HEK293 (cell line): ENCODE measurements around the gene ASPSCR1.

Experiments used
- CTCF ChIA-PET: fragments of 350-600 bp; formaldehyde crosslinking; extraction: SDS; loops from one replicate; lab custom pipeline; 2021; ENCODE audit warnings: antibody characterized with exemption; lab: Yijun Ruan, JAX
- POLR2A ChIA-PET: fragments of 300-600 bp; formaldehyde crosslinking; extraction: SDS; loops from one replicate; lab custom pipeline; 2020; ENCODE audit warnings: antibody characterized with exemption, inconsistent platforms; lab: Yijun Ruan, JAX
- H3K27ac ChIP-seq: fragments of 200-500 bp; sonication (Bioruptor generic); 2 replicates; pipeline ENCODE4 v1.5.1; 2014; ENCODE audit warnings: low read depth, low read length, control low read depth, inconsistent platforms; ENCODE audit errors: extremely low read depth
- H3K36me3 ChIP-seq, 2 experiments: fragments of 200-500 bp in 1 of 2; sonication (Bioruptor generic) in 1 of 2; 1 replicate in 1 of 2; 2 replicates in 1 of 2; pipeline ENCODE4 v1.5.1; 2014 to 2017; ENCODE audit warnings: inconsistent platforms in 2 of 2, low read length in 2 of 2; ENCODE audit not compliant: control insufficient read depth in 2 of 2, insufficient read depth in 1 of 2
- H3K4me1 ChIP-seq: fragments of 200-500 bp; sonication (Bioruptor generic); 2 replicates; pipeline ENCODE4 v1.5.1; 2014; ENCODE audit warnings: mild to moderate bottlenecking, low read length, inconsistent platforms; ENCODE audit not compliant: control insufficient read depth, insufficient read depth
- H3K4me3 ChIP-seq: 2 replicates; pipeline ENCODE4 v1.5.1; 2011; ENCODE audit warnings: low read depth, mild to moderate bottlenecking, control low read depth, low read length, moderate library complexity
- H3K9me3 ChIP-seq: fragments of 200-500 bp; sonication (Bioruptor generic); 2 replicates; pipeline ENCODE4 v1.5.1; 2014; ENCODE audit warnings: low read depth, low read length, inconsistent platforms; ENCODE audit not compliant: control insufficient read depth, insufficient read depth
- GFI1B ChIP-seq: fragments of 450-650 bp; formaldehyde crosslinking; IDR thresholded peaks from 2 replicates; pipeline ENCODE4 v1.5.1; 2016; ENCODE audit warnings: missing biosample characterization, missing genetic modification characterization
- OVOL3 ChIP-seq: fragments of 450-650 bp; formaldehyde crosslinking; IDR thresholded peaks from 2 replicates; pipeline ENCODE4 v1.5.1; 2016; ENCODE audit warnings: missing biosample characterization, missing genetic modification characterization
- ZNF155 ChIP-seq: fragments of 450-650 bp; formaldehyde crosslinking; IDR thresholded peaks from 2 replicates; pipeline ENCODE4 v1.5.1; 2016; ENCODE audit warnings: missing biosample characterization, missing genetic modification characterization
- ZNF211 ChIP-seq: fragments of 450-650 bp; formaldehyde crosslinking; IDR thresholded peaks from 2 replicates; pipeline ENCODE4 v1.5.1; 2016; ENCODE audit warnings: low read depth, missing biosample characterization, missing genetic modification characterization
- ZNF302 ChIP-seq: fragments of 450-650 bp; formaldehyde crosslinking; IDR thresholded peaks from 2 replicates; pipeline ENCODE4 v1.5.1; 2016; ENCODE audit warnings: missing biosample characterization, missing genetic modification characterization, low read depth
- ZNF335 ChIP-seq: fragments of 450-650 bp; formaldehyde crosslinking; conservative IDR thresholded peaks from 2 replicates; pipeline ENCODE4 v1.5.1; 2016; ENCODE audit warnings: missing biosample characterization, missing genetic modification characterization
- ZNF561 ChIP-seq: fragments of 450-650 bp; IDR thresholded peaks from 2 replicates; pipeline ENCODE4 v1.5.1; 2018; ENCODE audit warnings: missing biosample characterization, missing genetic modification characterization, borderline replicate concordance
- ZNF600 ChIP-seq: fragments of 450-650 bp; formaldehyde crosslinking; IDR thresholded peaks from 2 replicates; pipeline ENCODE4 v1.5.1; 2016; ENCODE audit warnings: missing biosample characterization, missing genetic modification characterization
- ZNF654 ChIP-seq: fragments of 450-650 bp; formaldehyde crosslinking; IDR thresholded peaks from 2 replicates; pipeline ENCODE4 v1.5.1; 2016; ENCODE audit warnings: low read depth, missing biosample characterization, missing genetic modification characterization
- ZNF785 ChIP-seq: fragments of 450-650 bp; formaldehyde crosslinking; IDR thresholded peaks from 2 replicates; pipeline ENCODE4 v1.5.1; 2016; ENCODE audit warnings: missing biosample characterization, missing genetic modification characterization
- TF ChIP-seq, protein P1 (sequence below): fragments of 450-650 bp; formaldehyde crosslinking; IDR thresholded peaks from 2 replicates; pipeline ENCODE4 v1.5.1; 2016; ENCODE audit warnings: missing biosample characterization, missing genetic modification characterization, borderline replicate concordance
- TF ChIP-seq, protein P2 (sequence below): fragments of 450-650 bp; formaldehyde crosslinking; IDR thresholded peaks from 2 replicates; pipeline ENCODE4 v1.5.1; 2016; ENCODE audit warnings: missing biosample characterization, missing genetic modification characterization, borderline replicate concordance
- TF ChIP-seq, protein P3 (sequence below): fragments of 450-650 bp; formaldehyde crosslinking; IDR thresholded peaks from 2 replicates; pipeline ENCODE4 v1.5.1; 2016; ENCODE audit warnings: missing biosample characterization, missing genetic modification characterization

The ASPSCR1 gene

DNA sequence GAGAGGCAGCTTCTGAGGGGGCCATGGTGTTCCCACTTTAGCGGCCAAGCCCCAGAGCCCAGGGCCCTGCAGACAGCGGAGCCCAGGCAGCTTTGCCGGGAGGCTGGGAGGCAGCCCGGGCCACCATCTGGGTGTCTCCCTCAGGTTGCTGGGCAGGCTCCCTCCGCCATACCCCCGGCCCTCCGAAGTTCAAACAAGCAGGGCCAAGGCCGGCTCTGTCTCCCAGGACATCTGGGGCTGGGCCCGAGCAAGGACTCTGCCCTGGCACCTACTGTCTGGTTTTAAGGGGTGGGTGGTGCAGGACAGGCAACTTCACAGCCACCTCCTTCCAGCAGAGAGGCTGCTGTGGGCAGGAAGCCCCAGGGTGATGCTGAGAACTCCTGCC is 85.5 kb downstream of the ASPSCR1 start:
- no peak overlapping the region for H3K4me3 ChIP-seq
- TF ChIP-seq, protein P1, sequence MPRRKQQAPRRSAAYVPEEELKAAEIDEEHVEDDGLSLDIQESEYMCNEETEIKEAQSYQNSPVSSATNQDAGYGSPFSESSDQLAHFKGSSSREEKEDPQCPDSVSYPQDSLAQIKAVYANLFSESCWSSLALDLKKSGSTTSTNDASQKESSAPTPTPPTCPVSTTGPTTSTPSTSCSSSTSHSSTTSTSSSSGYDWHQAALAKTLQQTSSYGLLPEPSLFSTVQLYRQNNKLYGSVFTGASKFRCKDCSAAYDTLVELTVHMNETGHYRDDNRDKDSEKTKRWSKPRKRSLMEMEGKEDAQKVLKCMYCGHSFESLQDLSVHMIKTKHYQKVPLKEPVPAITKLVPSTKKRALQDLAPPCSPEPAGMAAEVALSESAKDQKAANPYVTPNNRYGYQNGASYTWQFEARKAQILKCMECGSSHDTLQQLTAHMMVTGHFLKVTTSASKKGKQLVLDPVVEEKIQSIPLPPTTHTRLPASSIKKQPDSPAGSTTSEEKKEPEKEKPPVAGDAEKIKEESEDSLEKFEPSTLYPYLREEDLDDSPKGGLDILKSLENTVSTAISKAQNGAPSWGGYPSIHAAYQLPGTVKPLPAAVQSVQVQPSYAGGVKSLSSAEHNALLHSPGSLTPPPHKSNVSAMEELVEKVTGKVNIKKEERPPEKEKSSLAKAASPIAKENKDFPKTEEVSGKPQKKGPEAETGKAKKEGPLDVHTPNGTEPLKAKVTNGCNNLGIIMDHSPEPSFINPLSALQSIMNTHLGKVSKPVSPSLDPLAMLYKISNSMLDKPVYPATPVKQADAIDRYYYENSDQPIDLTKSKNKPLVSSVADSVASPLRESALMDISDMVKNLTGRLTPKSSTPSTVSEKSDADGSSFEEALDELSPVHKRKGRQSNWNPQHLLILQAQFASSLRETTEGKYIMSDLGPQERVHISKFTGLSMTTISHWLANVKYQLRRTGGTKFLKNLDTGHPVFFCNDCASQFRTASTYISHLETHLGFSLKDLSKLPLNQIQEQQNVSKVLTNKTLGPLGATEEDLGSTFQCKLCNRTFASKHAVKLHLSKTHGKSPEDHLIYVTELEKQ, result no peak
- TF ChIP-seq ZNF335 (peak; percentile 56), ZNF155 (tag by site-specific recombination) (no peak), OVOL3 (tag by site-specific recombination) (no peak)
- TF ChIP-seq, protein P2, sequence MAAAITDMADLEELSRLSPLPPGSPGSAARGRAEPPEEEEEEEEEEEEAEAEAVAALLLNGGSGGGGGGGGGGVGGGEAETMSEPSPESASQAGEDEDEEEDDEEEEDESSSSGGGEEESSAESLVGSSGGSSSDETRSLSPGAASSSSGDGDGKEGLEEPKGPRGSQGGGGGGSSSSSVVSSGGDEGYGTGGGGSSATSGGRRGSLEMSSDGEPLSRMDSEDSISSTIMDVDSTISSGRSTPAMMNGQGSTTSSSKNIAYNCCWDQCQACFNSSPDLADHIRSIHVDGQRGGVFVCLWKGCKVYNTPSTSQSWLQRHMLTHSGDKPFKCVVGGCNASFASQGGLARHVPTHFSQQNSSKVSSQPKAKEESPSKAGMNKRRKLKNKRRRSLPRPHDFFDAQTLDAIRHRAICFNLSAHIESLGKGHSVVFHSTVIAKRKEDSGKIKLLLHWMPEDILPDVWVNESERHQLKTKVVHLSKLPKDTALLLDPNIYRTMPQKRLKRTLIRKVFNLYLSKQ (tag by site-specific recombination), result no peak
- ChIA-PET POLR2A (interaction anchor here (1.2 to 14.2 kb wide), 3 partner anchors 25 to 33 kb away, joined by 3 to 96 read pairs (median 4); partner anchors contain the start of gene DCXR), CTCF (interaction anchor here (0.8 kb wide), 1 partner anchor 32 kb away, joined by 3 read pairs; no protein-coding TSS in a partner anchor)
- no peaks in the 10 kb centered on the region for H3K9me3 ChIP-seq
- peaks cover 7% of the 10 kb centered on the region; the same call in 1 of the 2 replicates for H3K4me1 ChIP-seq
- H3K27ac ChIP-seq, result no peak overlapping the region
- H3K36me3 ChIP-seq, result peaks cover 3 to 67% of the 10 kb centered on the region in 2 experiments; a peak in 1 of 3 replicates

DNA sequence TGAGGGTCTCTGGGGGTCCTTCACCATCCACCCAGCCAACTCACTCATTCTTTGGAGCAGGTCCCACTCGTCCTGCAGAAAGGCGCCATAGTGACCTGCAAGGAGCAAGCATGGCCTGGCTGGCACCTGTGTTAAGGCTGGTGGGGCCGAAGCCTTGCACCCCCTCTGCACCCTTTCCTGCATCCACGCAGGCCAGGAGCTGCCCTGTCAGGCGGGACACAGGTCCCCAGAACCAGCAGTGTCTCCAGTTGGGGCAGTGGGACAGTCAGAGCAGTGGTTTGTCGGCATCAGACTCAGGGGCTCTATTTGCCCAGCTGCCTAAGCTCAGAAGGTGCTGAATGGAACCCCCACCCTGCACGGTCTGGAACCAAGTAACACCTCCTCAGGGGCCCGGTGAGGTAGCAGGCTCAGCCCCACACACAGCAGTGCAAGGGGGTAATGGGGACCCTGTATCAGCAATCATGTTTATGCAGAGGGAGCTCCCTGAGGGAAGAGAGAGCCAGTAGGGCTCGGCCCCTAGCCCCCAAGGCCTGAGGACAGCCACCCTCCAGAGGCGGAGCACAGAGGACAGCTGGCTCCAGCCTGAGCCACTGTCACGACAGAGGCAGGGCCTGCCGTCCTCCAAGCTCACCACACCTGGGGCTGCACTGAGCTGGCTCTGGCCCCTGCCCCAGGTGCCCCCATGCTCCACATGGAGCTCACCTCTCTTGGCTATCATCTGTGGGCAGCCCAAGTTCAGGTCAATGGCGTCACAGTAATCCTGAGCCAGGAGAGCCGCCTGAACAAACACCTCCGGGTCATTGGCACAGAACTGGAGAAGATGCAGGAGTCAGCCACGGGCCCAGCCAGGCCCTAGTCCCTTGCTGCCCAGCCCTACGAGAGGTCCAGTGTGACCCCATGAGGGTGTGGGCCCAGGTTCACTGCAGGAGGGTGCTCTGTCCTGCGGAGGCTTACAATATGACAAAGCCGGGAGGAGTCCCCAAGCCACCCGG is 86.3 kb downstream of the ASPSCR1 start:
- peak overlapping the region; percentile 95; the same call in 1 of the 2 replicates for H3K27ac ChIP-seq
- TF ChIP-seq ZNF335 (0 out of 2 replicates have a peak, but pooled peaks have one; percentile 4), ZNF654 (no peak)
- ChIA-PET POLR2A (interaction anchor here (0.6 to 2.5 kb wide), 9 partner anchors 10 to 181 kb away, joined by 3 to 19 read pairs (median 4); partner anchors contain the start of genes DCXR and GPS1), CTCF (interaction anchor here (0.6 to 1.2 kb wide), 3 partner anchors 14 to 109 kb away, joined by 3 to 5 read pairs (median 3); partner anchors contain the start of gene DCXR)
- peaks cover 7% of the 10 kb centered on the region; the same call in 1 of the 2 replicates for H3K4me1 ChIP-seq
- H3K4me3 ChIP-seq, result no peak overlapping the region
- peaks cover 3 to 59% of the 10 kb centered on the region in 2 experiments; a peak in 1 of 3 replicates for H3K36me3 ChIP-seq
- H3K9me3 ChIP-seq, result no peaks in the 10 kb centered on the region

DNA sequence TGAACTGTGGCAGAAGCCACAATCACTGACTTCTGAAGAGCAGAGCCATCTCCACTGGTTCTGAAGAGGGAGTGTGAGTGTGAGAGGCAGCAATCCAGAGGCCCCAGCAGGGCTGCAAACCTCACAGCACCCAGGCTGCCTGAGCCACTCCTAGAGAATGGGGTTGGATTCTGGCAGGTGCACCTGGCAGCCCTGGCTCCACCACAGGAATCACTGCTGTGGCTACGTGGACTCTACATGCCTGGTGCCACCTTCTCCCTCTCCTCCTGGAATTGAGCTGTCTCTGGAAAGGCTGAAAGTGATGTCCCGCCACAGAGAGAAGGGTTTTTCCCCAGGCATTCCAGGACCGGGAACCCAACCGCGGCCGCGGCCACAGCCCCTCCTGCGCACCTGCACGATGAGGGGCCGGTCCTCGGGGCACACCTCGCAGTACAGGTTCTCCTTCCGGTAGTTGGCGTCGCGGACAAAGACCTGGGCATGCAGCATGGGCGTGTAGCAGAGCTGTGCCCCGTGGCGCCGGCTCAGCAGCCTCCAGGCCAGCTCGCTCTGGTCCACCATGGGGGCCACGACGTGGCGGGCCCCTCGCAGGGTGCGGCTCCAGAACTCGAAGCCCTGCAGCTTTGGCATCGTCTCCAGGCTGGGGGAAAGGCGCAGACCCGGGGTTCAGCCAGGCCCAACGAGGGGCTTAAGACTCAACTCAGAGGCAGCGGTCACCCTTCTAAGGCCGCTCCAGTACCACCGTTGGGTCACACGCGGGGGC is 87.2 kb downstream of the ASPSCR1 start:
- no peaks in the 10 kb centered on the region for H3K9me3 ChIP-seq
- H3K4me3 ChIP-seq, result peak overlapping the region; percentile 83
- peaks cover 7% of the 10 kb centered on the region; the same call in 1 of the 2 replicates for H3K4me1 ChIP-seq
- H3K36me3 ChIP-seq, result peaks cover 3 to 50% of the 10 kb centered on the region in 2 experiments; a peak in 1 of 3 replicates
- POLR2A ChIA-PET, result interaction anchor here (0.6 to 2.5 kb wide), 9 partner anchors 11 to 181 kb away, joined by 3 to 19 read pairs (median 4); partner anchors contain the start of genes DCXR and GPS1
- TF ChIP-seq, protein P3, sequence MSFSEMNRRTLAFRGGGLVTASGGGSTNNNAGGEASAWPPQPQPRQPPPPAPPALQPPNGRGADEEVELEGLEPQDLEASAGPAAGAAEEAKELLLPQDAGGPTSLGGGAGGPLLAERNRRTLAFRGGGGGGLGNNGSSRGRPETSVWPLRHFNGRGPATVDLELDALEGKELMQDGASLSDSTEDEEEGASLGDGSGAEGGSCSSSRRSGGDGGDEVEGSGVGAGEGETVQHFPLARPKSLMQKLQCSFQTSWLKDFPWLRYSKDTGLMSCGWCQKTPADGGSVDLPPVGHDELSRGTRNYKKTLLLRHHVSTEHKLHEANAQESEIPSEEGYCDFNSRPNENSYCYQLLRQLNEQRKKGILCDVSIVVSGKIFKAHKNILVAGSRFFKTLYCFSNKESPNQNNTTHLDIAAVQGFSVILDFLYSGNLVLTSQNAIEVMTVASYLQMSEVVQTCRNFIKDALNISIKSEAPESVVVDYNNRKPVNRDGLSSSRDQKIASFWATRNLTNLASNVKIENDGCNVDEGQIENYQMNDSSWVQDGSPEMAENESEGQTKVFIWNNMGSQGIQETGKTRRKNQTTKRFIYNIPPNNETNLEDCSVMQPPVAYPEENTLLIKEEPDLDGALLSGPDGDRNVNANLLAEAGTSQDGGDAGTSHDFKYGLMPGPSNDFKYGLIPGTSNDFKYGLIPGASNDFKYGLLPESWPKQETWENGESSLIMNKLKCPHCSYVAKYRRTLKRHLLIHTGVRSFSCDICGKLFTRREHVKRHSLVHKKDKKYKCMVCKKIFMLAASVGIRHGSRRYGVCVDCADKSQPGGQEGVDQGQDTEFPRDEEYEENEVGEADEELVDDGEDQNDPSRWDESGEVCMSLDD (tag by site-specific recombination), result no peak
- TF ChIP-seq ZNF302 (tag by site-specific recombination) (no peak), GFI1B (tag by site-specific recombination) (no peak), ZNF211 (tag by site-specific recombination) (no peak), ZNF600 (tag by site-specific recombination) (peak; percentile 8; the same call in 1 of the 2 replicates), ZNF785 (no peak), ZNF561 (tag by site-specific recombination) (no peak)
- CTCF ChIA-PET, result interaction anchor here (0.6 to 1.2 kb wide), 4 partner anchors 15 to 92 kb away, joined by 3 to 5 read pairs (median 3); partner anchors contain the start of gene DCXR
- H3K27ac ChIP-seq, result peak overlapping the region; percentile 95
